ENCODE measurements around the gene CCDC188.

The CCDC188 gene

GRCh38 chr22:20131859-20132685, 18.8 kb downstream of the CCDC188 start:
- no peak for DNase-seq

- no peak for DNase-seq
These were observed 19.3 kb downstream of the CCDC188 start, which contains the start of gene ZDHHC8 for GRCh38 chr22:20131597-20131858. ZDHHC8 (plus strand) TSS chr22:20131804; CDS start chr22:20131948, 144 bp downstream.

DNA sequence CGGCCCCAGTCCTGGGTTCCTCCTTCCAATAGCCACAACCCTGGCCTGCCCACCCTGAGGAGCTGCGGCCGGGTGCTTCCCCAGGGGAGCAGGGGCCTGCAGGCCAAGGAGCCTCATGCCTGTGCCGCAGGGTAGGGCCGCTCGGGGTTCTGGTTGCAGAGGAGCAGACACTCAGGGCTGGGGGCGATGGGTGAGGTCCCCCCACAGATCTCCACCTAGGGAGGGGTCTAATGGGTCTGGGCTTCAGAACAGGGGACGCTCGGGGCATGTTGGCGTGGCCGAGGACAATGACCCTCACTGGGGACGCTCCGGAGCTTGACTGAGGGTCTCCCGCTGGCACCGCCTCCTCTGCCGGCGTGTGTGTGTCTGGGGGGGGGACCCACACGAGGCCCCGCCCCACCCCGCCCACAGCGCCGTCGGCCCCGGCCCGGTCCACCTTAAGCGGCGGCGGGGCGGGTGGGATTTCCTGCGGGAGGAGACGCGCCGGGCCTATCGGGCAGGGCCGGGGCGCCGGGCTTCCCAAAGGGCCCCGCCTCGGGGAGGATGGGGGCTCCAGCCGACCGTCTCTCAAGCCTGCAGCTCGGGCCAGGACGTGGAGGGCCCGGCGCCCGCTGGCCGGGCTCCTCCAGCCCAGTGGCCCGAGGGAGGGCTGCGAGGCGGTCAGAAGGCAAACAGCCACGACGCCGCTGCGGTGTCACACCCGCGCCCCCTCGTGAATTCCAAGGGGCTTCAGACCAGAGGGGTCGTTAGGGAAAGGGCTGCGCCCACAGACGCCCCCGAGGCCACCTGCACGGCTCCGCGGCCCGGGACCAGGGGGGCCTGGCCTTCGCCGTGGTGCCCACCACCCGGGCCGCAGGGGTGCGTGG, 19.9 kb downstream of the CCDC188 start:
- peak; percentile 87 for DNase-seq

- DNase-seq, result no peak
These were observed 20.5 kb downstream of the CCDC188 start for GRCh38 chr22:20130319-20130718.

- DNase-seq, result no peak
These were observed 21.2 kb downstream of the CCDC188 start for GRCh38 chr22:20129747-20130014.

- DNase-seq, result no peak
These were observed 21.7 kb downstream of the CCDC188 start for GRCh38 chr22:20128902-20129746.

DNA sequence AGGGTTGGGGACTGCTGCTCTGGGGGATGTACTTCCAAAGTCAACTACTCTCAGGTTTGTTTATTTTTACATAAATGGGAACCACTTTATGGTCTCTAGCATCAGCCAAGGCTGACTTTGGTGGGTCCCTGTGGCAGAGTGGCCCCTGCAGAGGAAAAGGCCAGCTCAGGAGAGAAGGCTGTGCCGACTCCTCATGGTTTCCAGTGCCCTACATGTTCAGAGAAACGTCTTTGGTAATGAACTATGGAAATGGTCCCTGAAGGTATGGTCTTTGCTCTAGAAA, 22.3 kb downstream of the CCDC188 start:
- no peak for DNase-seq

- no peak for DNase-seq
These were observed 22.8 kb downstream of the CCDC188 start for GRCh38 chr22:20127869-20128618.

- no peak for DNase-seq
These were observed 23.5 kb downstream of the CCDC188 start for GRCh38 chr22:20127318-20127868.

GRCh38 chr22:20126284-20127029, 24.4 kb downstream of the CCDC188 start:
- no peak for DNase-seq

- DNase-seq, result no peak
These were observed 25.4 kb downstream of the CCDC188 start for GRCh38 chr22:20125201-20126174.

- no peak for DNase-seq
These were observed 26.6 kb downstream of the CCDC188 start for GRCh38 chr22:20124083-20124787.

- no peak for DNase-seq
These were observed 27.3 kb downstream of the CCDC188 start for GRCh38 chr22:20123366-20124082.

GRCh38 chr22:20121856-20122415, 28.9 kb downstream of the CCDC188 start:
- DNase-seq, result no peak

DNA sequence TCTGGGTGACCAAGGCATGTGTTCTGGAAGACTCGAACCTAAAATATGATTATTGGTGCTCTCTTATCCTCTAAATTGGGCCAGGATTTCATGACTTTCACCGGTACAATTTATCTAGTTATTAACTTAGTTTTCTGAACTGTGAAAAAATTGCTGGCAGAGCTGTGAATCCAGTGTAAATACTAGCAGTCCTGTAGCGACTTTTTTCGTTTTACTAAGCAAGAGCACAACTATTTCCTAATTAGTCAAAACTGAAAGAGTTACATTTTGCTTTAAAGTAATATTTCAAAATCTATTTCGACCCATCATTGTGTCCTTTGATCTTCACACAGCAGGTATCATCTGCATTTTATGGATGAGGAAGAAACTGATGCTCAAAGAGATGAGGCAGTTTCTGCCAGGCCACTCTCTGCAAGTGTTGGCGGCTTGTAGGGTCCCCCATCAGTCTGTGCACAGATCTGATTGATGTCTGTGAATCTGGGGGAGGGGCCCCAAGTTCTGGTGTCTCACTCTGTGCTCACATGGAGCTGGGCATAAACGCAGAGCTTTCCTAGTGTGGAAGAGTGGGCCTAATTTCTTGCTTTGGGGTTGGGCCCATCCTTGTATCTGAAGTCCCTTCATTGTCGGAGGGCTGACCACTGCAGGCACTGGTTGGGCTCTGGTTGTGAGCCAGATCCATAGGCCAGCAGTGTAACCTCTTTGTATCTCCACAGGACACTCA, 32.4 kb downstream of the CCDC188 start:
- no peak for DNase-seq

DNA sequence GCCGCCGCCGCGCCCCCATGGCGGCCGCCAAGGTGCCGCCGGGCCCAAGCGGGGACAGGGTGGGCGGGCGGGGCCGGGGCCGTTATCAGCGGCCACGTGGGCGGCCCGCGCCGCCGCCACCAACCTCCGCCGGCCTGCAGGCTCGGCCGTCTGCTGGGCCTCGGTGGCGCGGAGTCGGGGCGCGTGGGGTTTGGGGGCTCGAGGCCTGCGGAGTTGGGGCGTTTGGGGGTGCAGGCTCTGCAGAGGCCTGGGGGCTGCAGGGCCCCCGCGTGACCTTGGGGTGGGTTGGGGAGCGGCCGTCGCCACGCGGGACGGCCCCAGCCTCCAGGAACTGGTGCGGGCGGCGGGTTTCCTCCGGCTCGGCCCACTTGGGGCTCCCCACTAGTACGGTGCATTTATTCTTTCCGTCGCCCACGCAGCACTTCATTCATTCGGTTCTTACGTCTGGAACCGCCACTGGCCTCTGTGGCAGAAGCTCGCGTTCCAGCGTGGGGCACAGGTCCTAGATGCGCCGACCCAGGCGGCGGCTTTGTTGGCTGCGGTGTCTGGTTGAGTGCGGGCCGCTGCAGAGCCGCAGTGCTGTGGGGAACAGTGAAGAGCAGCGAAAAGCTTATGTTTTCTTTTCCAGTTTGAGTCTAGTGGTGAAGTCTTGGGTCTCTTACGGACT, 33.1 kb downstream of the CCDC188 start:
- no peak for DNase-seq

GRCh38 chr22:20116951-20117632, 33.8 kb downstream of the CCDC188 start, which contains the start of gene TRMT2A:
TRMT2A (minus strand) TSS chr22:20117226; CDS start chr22:20116906, 320 bp downstream.
- peak; percentile 100 for DNase-seq

Measured in retina (tissue), 1 donor.